HG02852 (cell line): ENCODE measurements around the gene SLC9A3.
"Not testable (repeated sequence)": the region's sequence is repeated elsewhere in the genome, so short reads cannot be mapped to it uniquely, and the experiment has no call there.

Experiments used
- ATAC-seq: cut with Tn5 transposase; IDR thresholded peaks from one replicate; pipeline ENCODE4 v1.9.1; 2021; ENCODE audit warnings: mild to moderate bottlenecking, moderate library complexity; ENCODE audit not compliant: unreplicated experiment

SLC9A3 gene

DNA sequence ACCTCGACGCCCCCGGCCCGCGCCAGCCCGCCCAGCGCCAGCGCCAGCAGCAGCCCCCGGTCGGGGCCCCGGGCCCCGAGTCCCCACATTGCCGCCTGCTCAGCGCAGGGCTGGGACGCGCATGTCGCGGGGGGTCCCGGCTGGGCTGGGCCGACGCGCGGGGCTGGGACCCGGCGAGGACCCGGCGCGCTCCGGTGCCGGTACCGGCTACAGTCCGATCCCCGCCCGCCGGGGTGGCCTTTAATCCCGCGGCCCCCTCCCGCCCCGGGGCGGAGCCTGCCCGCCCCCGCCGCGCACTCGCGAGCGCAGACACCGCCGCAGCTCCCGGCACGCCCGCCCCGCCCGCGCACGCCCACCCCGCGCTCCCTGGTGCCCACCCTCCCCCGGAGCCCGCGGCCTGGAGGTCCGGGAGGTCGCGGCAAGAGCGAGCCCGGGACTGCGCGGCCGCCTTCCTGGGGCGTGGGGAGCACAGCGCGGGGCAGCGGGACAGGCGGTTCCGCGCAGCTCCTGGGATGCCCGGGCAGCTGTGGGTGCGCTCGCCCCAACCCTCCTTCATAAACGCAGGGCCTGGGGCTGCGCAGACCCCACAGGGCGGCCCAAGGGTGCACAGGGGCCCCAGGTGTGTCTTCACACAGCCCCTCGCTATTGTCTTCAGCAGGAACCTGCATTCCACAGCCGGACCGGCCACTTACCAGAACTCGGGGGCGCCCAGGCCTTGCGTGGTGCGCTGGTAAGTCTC, at the start of gene SLC9A3:
SLC9A3 (minus strand) TSS at position 216 of the 739 bp plus-strand sequence.
- ATAC-seq = no peak

DNA sequence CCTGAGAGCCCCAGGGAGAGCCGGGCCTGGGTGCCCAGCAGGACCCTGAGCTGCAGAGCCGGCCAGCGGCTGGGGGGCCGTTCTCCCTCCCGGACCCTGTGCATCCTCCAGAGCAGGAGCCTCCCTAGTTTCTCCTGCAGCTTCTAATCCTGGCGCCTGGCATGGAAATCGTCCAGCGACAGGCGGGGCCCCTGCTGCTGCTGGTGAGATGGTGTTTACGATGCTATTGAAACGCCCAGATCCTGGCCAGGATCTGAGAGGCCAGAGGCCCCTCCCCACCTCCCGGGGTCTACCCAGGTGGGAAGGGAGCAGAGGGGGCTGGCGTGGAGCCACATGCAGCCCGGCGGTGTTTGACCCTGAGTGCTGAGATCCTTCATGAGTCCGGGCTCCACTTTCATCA, 49.7 kb upstream of the SLC9A3 start:
- ATAC-seq = no peak

DNA sequence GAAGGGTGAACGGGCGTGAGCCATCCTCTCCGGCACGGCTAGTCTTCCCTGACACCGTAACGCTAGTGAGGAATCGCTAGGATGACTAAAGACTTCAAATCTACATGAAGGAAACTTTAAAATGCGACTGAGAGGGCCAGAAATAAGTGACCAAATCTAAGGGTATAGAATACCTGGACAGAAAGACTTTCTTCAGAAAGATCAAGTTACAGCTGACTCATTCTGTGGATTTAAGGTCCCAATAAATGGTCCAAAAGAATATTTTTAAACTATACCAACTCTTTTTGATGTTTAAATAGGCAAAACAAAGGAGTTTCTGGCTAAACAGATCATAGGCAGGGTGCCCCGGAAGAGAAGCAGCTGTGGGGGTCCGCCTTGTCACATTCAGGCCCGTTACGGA, 49.0 kb upstream of the SLC9A3 start:
- no peak for ATAC-seq

DNA sequence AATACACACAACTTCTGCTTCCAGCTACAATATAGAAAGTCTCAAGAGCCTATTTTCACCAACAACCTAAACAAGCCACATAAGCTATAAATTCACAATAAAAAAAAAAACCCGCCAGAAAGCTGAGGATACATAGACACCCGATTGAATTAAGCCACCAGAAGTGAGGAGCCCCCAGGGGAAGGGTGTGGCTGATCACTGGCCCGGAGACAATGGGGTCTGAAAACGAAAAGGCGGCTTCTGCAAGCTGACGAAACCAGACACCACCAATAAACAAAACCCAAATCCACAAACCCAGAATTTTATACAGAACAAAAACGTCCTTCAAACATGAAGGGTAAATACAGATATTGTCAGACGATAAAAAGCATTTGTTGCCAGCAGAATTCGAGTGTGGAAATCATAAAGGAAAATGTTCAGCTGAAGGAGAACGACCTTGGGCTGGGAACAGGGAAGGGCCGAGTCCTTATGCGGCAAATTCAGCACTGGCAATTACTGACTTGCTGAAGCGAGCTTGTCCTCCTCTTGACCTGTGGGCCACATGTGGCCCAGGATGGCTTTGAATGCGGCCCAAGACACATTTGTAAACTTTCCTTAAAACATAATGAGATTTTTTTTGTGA, 48.3 kb upstream of the SLC9A3 start:
- ATAC-seq = no peak

DNA sequence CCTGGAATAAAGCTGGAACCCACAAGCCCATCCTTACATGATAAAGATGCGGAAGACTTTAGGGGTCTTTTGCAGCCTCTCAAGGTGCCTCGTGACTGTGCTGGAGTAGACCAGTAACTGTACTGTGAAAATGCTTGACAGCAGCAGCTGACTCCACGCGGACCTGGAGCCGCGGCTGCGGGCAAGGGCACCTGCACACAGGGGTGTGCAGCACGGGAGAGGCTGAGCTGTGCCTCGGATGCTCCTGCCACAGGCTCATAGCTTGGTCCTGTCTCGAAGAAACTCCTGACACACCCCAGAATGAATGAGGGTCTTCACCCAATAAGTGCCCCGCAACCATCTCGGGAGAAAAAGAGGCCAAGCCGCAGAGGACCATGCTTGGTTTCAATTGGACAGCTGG, 47.5 kb upstream of the SLC9A3 start:
- no peak for ATAC-seq

DNA sequence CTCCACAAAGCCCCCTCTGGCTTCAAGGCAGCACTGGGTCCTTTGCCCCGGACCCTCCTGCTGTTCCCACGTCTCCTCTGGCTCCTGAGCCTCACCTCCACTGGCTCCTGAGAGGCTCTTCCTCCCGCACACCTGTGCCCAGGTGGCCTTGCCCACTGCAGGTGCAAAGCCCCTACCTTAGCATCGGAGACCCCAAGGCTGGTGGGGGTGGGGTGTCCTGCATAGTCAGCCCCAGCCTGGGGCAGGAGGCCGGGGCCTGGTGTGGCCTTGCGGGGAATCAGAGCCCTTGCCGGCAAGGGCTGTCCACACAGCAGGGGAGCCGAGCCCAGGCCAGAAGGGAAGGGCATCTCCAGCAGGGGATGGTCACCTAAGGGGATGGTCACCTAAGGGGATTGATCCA, 46.6 kb upstream of the SLC9A3 start:
- ATAC-seq = no peak

DNA sequence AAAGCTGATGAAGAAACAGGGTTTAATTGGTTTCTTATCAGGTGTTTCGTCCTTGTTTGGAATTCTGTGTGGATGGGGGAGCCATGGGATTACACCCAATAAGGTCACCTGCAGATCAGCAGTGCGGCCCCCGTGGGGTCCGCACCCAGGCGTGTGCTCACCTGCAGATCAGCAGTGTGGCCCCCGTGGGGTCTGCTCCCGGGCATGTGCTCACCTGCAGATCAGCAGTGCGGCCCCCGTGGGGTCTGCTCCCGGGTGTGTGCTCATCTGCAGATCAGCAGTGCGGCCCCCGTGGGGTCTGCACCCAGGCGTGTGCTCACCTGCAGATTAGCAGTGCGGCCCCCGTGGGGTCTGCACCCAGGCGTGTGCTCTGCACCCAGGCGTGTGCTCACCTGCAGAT, 46.2 kb upstream of the SLC9A3 start:
- ATAC-seq = no peak

DNA sequence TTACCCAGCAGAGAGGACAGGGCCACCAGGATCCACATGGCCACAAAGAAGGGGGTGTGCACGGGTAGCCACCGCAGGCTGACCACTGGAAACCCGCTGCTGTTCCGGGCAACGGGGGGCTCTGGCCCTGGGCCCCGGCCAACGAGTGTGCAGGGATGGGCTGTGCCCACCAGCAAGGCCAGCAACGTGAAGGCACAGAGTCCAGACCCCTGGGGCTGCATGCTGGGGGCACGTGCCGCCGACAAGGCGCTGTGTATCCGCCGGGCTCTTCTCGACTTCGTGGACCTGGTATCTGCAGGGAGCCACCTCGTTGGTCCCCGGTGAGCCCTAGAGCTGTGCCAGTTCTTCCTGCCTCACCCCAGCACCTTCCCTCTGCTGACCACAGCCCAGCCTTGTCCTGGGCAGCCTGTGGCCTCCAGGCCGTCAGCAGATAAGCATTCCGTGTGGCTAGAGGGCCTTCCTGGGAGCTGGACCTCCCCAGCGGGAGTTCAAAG, 45.7 kb upstream of the SLC9A3 start:
- ATAC-seq = no peak

DNA sequence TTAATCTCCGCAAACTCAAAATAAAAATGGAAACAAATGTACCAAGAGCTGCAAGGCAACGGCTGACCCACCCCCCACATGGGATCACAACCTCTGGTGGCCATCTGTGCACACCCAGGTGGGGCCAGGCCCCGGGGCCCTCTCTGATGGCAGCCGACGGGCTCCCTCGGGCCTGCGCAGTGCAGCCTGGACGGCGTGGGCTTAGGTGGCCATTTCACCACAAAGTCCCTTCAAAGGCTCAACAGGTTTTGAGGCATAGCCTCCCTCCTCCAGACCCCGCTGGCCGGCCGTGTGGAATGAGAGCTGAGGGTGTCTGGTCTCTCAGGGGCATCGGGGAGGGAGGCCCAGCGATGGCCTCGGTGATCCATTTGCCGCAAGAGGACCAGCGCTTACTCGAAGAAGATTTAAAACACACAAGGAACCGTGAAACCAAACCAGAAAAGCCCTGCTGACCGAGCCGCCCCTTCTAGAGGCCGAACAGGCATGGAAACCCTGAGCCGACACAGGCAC, 45.2 kb upstream of the SLC9A3 start:
- ATAC-seq = no peak

DNA sequence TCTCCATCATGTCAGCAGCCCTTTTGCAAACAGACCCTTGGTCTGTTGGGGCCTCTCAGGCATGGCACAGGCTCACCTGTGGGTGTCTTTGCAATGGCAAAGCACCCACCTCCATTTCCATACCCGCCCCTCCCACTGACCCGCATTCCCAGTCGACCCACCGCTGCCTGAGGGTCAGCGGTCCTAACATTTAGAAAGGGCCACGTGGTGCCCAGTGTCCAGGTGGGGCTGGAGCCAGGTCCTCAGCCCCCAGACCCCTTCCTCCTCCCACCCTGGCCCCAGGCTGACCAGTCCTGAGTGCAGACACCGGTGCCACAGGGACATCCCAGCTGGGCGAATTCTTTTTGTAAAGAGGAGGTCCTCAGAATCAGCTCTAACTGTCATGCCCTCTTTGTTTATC, 44.6 kb upstream of the SLC9A3 start:
- no peak for ATAC-seq

DNA sequence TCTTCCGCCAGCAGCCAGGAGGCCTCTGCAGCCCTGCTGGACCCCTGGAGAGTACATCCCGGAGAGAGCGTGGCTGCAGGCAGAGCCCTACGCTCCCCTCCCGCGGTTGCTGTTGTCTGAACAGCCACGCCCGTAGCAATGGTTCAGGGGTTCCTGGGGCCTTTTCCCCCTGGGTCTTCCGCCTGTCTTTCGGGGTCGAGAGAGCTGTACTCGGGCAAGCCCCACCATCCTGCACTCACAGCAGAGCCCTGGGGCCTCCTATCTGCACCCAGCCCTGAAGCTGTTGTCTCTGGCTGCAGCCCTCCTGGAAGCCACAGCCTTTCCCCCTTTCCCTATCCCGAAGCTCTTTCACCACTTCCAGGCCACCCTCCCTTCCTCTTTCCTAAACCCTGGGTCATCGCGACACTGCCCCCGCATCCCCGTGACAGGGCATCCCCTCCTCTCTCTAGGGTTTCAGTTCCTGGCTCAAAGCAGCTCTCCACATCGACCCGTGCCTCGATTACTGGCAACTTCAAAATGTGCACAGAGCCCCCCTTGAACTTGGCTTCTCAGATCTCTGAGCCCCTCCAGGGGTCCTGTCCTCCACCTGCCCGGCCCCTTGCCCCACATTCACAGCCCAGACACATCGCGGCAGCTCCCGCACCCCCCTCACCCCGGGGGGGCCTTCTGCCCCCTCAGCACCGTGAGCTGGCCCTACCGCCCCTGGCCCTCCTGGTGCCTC, 44.0 kb upstream of the SLC9A3 start:
- ATAC-seq = no peak

DNA sequence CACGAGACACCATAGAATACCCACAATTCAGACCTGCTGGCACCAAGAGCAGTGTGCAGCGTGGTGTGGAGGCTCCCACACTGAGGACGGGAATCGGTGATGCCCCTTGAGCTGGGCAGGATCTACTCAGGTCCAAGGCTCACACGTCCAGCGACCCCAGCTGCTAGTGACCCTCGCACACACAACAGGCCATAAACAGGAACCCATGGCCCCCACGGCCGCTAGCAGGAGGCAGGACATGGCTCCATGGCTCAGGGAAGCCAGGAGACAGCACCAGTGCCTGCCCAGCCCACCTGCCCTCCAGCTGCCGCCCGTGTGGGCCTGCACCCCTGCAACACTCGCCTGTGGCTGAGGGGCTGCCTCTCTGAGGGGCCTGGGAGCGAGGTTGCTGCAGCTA, 43.4 kb upstream of the SLC9A3 start:
- ATAC-seq = no peak

DNA sequence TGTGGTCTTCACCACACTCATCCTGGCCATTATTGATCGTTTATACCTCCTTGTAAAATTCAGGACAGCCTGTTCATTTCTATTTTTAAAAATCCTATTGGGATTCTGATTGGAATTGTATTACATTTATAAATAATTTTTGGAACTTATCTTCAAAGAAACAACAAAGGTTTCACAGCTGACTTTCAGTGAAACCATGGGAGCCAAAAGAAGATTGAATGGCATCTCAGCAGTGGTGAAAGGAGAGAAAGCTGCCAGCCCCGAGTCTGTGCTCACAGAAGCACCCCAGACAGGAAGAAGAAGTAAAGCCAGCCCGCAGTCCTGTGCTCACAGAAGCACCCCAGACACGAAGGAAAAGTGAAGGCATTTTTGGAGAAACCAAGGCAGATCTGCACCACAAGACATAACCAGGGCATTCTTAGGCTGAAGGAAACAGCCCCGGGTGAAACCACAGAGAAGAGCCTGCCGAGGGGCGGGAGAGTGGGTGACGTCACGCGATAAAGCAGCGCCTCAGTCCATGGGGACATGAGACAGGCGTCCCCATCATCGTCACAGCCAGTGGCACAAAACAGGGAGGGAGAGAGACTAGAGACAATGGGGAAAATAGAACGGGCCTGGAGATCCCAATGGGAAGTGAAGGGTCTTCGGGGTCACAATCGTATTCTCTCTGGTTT, 42.5 kb upstream of the SLC9A3 start:
- no peak for ATAC-seq

DNA sequence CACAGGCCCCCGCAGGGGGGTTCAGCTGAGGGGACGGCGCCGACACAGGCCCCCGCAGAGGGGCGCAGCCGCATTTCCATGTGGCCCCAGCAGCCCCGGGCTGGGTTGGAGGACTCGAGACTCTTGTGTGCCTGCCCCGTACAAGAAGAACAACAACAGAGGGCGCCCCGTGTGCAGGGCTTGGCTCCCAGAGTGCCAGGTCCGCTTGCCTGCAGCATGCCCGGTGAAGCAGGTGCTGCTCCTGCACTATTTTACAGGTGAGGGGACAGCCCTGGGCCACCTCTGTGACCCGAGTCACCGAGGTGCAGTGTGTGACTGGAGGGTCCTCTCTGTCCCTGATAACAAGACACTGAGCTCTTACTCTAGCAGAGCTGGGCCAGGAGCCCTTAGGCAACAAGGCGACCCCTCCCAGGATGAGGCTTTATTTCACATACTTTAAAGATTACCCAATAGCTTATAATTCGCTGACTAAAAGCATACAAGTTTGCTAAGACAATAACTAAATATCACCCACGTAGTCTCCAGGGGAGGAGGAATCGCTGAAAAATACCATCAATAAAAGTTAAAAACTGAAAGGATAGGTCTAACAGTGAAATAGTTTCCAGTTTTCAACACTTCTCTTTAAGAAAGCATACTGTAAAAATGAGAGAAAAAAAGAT, 41.7 kb upstream of the SLC9A3 start:
- no peak for ATAC-seq

DNA sequence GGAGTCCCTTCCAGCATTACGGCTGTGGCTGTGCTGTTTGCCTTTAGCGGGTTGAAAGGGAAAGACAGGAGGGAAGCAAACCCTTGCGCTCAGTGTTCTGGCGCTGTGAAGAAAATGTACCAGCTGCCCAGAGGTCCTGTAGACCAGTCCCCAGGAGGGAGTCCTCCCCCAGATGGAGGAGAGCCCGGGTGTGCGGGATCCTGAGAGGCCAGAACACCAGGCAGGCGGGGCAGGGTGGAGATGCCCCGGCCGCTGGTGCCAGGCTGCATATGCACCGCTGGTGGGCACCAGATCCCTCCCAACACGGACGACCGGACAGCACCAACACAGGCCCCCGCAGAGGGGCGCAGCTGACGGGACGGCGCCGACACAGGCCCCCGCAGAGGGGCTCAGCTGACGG, 37.2 kb upstream of the SLC9A3 start:
- no peak for ATAC-seq

DNA sequence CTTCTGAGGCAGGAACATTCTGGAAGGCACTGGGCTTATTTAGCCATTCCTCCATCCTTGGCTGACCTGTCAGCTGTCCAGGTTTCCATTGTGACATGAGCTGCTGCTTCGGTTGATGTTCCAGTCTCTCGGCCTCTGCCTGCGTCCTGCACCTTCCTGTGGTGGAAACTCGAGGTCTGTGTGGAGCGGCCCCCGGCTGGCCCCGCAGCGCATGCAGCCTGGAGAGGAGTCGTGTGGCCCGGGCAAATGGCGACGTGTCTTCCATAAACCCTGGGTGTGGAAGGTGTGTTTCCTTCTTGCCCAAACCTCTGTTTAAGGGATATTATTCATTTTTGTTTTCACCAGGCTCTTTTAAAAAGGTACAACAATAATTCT, 36.5 kb upstream of the SLC9A3 start:
- ATAC-seq = no peak

DNA sequence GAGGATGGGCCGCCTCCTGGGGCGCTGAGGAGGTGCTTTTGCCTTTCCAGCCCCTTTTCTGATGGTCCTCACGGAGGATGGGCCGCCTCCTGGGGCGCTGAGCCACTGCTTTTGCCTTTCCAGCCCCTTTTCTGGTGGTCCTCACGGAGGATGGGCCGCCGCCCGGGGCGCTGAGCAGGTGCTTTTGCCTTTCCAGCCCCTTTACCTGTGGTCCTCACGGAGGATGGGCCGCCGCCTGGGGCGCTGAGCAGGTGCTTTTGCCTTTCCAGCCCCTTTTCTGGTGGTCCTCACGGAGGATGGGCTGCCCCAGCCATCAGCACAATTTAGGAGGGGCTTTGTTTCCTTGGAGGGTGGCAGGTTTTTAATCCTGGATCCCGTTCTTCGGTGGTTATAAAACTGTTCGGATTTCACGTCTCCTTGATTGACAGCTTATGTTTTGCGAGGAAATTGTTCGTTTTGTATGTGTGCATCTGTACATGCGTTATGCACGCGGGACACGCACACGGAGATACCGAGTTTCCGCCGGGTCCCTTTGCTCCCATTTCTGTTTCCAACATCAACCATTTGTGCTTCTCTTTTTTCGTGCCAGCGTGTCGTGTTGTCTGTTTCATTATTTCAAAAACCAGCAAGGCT, 34.7 kb upstream of the SLC9A3 start:
- ATAC-seq = no peak

DNA sequence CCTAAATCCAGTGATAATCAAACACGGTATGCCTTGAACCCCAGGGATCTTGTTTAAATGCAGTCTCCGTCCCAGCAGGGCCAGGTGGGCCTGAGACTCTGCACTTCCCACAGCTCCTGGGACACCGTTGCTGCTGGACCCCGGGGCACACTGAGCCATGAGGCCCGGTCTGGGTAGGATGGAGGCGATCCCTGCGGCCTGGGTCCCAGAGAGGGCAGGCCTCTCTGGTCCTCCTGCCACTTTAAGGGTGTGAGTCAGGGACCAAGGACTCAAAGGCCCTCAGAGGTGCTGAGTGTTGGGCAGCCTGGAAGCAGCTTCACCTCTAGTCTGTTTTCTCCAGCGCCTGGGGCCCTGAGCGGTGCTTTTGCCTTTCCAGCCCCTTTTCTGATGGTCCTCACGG, 34.1 kb upstream of the SLC9A3 start:
- ATAC-seq = no peak

DNA sequence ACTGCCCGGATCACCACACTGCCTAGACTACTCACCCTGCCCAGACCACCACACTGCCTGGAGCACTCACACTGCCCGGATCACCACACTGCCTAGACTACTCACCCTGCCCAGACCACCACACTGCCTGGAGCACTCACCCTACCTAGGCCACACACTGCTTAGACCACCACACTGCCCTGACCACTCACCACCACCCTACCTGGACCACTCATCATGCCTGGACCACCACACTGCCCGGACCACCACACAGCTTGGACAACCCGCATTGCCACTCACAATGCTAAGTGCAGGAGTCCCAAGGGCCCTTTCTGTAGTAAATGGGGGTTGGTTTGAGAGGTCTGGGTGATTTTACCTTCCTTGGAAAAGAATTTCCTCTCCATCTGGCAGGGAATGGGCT, 33.7 kb upstream of the SLC9A3 start:
- ATAC-seq = not testable (repeated sequence)

DNA sequence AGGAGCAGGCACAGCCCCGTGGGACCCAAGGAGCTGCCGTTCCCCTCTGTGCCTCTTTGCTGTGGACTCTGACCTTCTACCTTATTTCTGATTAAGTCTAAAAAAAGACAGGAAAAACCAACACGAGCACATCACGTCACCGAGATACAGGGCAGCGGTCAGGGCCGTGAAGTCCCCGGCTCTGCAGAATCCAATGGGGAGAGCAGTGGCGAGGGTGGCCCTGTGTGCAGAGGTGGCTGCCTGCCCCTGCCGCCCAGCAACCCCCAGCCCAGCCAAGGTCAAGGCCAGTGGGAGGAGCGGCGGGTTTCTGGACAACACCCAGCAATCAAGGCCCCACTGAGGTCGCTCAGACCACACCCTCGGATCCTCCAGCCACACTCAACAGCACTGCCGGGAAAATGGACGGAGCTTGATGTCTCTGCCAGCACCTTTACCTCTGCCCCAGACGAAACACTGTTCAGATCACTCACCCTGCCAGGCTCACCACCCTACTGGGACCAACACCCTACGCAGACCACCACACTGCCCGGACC, 32.7 kb upstream of the SLC9A3 start:
- ATAC-seq = no peak
